ENCODE measurements around the gene AMBP.

The AMBP gene

DNA sequence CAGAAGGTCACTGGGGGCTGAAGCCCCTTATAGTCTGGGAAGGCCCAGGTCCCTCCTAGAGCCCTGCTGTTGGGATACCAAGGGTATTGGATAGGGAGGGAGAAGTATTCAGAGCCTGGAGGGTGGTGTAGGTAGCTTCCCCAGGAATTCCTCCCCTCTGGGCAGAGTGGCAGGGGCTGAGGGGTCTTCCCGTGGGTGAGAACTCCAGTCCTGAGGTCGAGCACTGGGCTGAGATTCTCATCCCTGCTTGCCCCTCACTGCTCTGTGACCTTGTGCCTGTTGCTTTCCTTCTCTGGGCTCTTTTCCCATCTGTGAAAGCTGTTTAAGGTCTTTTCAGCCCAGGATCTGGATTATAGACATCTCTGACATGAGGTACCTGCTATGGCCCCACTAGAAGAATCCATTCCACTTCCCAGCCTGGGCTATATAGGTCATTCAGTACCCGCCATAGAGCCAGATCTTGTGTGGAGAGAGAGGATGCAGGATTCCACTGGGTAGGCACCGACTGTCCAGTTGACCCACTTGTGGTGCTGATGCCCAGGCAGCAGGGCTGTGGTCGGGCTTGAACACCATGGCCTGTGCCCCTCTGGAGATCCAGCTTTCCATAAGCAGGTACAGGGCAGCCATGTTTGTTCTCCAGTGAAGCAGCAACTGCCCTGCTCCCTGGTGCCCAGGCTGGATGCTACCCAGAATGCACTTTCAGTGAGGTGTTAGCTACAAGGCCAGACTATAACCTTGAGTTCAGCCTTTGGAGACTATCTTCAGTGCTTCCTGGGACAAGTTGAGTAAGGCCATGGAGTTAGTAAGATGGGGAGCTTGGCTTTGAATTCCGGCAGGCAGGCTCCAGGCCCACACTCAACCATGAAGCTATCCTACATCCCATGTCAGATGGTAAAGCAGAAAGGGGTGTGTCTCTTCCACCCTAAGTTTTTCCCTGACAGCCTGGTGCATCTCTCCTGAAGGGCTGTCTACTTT is 60.1 kb downstream of the AMBP start:
- H3K27ac ChIP-seq: no peak overlapping the region
- TF ChIP-seq, protein P1, sequence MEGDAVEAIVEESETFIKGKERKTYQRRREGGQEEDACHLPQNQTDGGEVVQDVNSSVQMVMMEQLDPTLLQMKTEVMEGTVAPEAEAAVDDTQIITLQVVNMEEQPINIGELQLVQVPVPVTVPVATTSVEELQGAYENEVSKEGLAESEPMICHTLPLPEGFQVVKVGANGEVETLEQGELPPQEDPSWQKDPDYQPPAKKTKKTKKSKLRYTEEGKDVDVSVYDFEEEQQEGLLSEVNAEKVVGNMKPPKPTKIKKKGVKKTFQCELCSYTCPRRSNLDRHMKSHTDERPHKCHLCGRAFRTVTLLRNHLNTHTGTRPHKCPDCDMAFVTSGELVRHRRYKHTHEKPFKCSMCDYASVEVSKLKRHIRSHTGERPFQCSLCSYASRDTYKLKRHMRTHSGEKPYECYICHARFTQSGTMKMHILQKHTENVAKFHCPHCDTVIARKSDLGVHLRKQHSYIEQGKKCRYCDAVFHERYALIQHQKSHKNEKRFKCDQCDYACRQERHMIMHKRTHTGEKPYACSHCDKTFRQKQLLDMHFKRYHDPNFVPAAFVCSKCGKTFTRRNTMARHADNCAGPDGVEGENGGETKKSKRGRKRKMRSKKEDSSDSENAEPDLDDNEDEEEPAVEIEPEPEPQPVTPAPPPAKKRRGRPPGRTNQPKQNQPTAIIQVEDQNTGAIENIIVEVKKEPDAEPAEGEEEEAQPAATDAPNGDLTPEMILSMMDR (IDR thresholded peaks at IDR 0.05): no peak
- TF ChIP-seq ZFX (IDR thresholded peaks at IDR 0.05; ENCODE audit: borderline replicate concordance): no peak

DNA sequence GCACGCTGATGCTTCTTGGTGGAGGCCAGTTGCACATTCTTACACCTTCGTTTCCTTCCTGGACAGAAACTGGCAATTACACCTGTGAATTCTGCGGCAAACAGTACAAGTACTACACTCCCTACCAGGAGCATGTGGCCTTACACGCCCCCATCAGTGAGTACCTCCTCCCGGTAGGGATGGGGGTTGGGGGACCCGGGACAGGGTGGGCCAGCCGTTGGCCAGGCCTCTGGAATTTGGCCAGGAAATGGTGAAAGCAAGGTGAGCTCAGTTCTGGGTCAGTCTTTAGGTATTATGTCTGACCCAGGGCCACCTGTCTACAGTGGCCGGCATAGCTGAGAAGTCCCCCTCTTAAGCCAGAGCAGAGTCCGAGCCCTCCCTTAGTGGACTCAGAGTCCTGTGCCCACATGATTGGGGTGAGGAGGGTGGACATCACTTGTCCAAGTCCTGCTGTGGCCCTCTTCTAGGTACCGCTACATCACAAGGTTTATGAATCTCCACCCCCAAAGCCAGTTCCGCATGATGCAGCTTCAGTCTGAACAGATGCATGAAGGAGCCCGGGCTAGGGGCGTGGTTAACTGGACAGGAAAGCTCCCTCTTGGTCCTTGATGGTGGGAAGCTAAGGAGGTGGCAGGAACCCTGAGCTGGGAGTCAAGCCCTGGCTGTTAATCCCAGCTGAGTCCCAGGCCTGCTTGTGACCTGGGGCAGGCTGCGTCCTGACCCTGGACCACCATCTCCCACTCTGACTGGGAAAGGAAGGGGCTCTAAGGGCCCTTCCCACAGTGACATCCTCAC is 61.3 kb downstream of the AMBP start:
- no peak for TF ChIP-seq ZFX (IDR thresholded peaks at IDR 0.05; ENCODE audit: borderline replicate concordance)
- TF ChIP-seq, protein P1 (IDR thresholded peaks at IDR 0.05): no peak
- no peak overlapping the region for H3K27ac ChIP-seq

DNA sequence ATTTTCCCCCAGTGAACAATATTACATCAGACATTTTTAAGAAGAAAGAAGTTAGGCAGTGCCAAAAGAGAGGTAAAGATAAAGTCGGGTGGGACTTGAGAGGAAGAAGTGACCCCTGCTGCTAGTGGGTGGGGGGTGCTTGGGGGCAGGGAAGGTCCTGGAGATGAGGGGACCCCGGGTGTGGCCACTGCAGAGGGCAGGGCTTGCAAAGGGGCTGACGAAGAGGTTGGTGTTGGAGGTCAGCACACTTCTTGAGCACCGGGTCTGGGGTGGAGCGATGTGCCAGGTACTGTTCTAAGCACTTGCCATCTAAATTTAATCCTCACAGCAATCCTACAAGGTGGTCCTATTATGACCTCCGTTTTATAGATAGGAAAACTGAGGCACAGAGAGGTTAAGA is 62.0 kb downstream of the AMBP start:
- H3K27ac ChIP-seq: no peak overlapping the region
- no peak for TF ChIP-seq ZFX (IDR thresholded peaks at IDR 0.05; ENCODE audit: borderline replicate concordance)
- TF ChIP-seq, protein P1 (IDR thresholded peaks at IDR 0.05): no peak

DNA sequence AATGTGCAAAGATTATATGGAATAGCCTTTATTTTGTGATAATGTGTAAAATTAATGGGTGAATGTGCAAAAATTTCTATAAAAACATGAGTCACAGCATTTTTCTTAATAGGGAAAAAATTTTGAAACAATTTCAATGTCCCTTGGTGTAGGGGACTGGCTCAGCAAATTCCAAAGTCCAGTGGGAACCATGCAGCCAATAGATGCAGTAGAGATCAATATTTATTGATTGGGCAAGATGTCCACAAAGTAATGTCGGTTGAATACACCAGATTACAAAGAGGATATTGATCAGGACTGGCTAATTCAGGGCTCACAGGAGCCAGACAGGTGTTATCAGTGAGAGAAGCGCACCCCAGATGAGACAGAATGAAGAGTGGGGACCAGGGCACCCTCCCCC is 62.5 kb downstream of the AMBP start:
- TF ChIP-seq ZFX (IDR thresholded peaks at IDR 0.05; ENCODE audit: borderline replicate concordance): no peak
- TF ChIP-seq, protein P1 (IDR thresholded peaks at IDR 0.05): no peak

DNA sequence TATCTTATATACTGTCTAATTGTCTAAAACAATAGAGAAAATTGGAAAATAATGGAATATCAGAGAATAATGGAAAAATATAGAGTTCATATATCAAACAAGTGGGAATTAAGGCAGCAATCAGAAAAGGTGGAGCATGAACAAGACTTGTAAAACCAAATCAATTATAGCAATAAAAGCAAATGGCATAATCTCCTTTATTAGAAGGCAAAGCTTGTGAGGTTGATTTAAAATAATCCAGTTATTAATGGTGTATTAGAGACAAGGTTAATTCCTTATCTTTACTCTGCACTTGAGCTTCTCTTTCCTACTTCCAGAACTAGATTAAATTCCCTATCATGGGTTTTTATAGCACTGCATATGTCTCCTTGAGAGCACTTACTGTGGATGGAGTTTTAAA is 64.1 kb downstream of the AMBP start:
- no peak overlapping the region for H3K27ac ChIP-seq
- TF ChIP-seq, protein P1 (IDR thresholded peaks at IDR 0.05): no peak
- no peak for TF ChIP-seq ZFX (IDR thresholded peaks at IDR 0.05; ENCODE audit: borderline replicate concordance)

More for the DNA sequence above, 62.5 kb downstream of the AMBP start:
- no peak overlapping the region for H3K27ac ChIP-seq

DNA sequence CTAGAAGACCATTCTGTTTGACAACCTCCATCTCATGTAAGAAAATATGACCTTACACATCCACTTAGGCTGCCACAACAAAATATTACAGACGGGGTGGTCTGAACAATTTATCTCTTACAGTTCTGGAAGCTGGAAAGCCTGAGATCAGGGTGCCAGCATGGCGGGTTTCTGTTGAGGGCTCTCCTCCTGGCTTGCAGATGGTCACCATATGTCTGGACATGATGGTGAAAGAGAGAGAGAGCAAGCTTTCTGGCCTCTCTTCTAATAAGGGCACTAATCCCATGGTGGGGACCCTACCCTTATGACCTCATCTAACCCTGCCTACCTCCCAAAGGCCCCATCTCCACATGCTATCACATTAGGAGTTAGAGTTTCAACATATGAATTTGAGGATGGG is 66.0 kb downstream of the AMBP start:
- no peak overlapping the region for H3K27ac ChIP-seq
- no peak for TF ChIP-seq ZFX (IDR thresholded peaks at IDR 0.05; ENCODE audit: borderline replicate concordance)
- TF ChIP-seq, protein P1 (IDR thresholded peaks at IDR 0.05): no peak

All from 22Rv1 (cell line).